HG02798 (cell line): ENCODE results near the gene TBR1.
A peak's percentile ranks its signal among the peaks of the same experiment; 100 is the strongest.

Experiments used
- ATAC-seq: cut with Tn5 transposase; IDR thresholded peaks from one replicate; pipeline ENCODE4 v1.9.1; 2021; ENCODE audit warnings: mild to moderate bottlenecking; ENCODE audit not compliant: unreplicated experiment, poor library complexity

The TBR1 gene

DNA sequence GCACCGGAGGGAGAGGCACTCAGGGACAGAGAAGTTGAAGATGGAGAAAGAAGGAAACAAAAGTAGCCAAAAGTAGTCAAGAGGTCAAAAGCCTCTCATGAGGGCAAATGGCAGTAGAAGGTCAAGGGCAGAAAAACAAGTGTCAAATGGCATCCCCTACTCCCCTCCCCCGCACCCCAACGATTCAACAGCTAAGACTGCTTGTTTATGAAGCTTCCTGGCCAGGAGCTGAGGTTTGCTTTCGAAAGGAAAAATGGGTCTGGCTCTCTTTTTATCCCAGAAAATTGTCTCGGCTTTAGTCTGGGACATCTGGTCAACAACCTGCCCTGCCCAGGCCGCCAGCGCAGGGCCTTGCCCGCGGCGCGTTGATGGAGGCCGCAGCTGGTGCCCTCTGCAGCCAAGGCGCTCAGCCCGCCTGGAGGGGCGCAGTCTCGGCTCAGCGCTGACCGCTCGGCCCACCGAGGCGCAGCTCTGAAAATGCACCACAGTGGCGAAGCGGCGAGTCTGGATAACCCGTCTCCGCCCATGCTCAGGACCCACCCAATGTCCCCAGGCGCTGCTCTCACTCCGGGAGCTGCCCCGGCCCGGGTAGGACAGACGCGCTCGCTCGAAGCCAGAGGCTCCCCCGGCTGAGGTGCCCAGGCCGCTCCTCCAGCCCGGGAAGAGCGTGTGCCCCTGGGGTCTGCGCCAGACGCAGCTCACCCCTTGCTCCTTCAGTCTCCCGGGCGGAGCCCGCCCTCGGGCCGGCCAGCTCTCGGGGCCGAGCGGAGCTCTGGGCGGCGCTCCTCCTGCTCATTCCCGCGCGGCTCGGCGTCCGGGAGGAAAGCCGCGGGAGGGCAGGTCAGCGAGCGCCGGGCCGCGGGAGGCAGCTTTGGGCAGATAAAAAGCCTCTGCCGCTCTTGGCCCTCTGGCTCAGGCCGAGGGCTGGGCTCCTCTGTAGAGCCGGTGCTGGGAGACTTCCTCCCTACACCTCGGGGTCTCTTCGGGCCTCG lies 1.8 kb upstream of the TBR1 start:
- peak; percentile 48 for ATAC-seq

DNA sequence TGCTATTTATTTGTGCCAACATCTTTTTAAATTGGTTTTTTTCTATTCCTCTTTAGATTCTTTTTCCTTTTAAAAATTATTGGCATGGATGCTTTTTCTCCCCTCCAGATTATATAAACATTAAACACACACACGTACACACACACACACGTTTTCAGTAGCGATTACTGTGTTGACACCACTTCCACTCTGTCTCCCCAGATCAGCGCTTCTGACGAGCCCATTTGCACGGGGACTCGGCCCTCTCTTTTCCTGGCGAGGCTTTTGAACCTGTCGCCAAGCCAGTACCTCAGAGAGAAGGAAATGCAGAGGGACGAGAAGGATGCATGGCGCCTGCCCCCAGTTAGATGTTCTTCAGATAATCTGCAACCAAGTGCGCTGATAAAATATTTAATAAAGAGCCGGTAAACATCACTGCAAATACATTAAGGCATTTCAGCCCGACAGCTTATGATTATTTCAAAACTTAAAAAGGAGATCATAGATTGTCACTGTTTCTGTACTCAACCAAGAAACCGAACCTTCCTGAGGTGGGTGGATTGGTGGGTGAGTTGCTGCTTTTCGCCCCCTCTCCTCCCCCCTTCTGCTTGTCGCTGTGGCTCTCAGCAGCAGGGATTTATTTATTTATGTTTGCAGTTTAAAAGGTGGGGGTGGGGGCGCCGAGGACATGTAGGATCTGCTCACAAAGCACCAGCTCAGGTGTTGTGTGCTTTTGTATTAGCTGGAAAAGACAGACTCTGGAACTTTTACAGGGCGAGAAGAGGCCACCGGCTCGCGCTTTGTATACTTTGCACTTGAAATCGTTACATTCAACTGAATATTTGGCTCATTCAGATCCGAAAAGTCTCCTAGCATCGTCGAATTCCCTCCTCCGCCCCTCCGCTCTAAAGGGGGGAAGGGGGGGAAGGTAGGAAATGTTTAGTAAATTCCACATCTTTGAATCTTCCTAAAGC lies 787 bp upstream of the TBR1 start:
- peak; percentile 21 for ATAC-seq

DNA sequence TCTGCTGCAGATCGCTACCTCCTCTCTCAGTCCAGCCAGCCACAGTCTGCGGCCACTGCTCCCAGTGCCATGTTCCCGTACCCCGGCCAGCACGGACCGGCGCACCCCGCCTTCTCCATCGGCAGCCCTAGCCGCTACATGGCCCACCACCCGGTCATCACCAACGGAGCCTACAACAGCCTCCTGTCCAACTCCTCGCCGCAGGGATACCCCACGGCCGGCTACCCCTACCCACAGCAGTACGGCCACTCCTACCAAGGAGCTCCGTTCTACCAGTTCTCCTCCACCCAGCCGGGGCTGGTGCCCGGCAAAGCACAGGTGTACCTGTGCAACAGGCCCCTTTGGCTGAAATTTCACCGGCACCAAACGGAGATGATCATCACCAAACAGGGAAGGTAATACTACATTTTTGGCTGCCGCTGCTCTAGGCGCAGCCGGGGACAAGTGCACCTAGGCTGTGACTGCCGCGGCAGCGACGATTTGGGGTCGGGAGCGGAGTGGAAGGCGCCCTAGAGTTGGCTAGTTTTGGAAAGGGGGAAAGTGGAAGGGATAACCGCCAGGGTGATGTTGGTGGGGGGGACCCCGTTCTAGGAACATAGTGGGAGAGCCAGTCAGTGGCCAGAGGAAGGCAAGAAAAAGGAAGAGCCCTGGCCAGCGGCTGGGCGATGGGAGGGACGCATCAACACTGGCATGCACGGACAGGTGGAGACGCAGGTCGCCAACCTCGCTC lies 776 bp downstream of the TBR1 start:
- ATAC-seq, result no peak

DNA sequence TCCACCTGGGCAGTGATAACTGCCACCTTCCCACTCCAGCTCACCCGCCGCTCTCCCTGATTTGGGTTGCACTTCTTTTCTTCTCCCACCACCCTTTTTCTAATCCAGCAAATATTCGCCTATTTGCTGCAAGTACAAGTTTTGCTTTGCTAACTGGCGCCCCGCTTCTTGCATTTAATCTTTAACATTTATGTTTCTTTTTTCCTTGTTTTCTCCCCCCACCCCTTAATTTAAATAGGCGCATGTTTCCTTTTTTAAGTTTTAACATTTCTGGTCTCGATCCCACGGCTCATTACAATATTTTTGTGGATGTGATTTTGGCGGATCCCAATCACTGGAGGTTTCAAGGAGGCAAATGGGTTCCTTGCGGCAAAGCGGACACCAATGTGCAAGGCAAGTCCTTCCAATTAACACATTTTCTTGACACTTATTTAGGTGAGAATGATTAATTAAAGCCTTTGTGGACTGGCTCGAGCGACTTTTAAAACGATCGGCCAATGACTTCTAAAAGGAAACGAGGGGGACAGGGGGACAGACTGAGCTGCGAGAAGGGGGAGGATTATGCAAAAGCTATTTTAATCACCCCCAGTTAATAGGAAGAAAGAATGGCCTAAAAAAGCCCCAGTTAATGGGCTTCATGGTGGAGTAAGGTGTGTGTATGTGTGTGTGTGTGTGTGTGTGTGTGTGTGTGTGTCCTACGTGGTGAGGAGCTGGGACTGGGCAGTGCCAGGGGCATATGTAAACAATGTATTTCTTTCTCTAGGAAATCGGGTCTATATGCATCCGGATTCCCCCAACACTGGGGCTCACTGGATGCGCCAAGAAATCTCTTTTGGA lies 1.6 kb downstream of the TBR1 start:
- ATAC-seq, result no peak

DNA sequence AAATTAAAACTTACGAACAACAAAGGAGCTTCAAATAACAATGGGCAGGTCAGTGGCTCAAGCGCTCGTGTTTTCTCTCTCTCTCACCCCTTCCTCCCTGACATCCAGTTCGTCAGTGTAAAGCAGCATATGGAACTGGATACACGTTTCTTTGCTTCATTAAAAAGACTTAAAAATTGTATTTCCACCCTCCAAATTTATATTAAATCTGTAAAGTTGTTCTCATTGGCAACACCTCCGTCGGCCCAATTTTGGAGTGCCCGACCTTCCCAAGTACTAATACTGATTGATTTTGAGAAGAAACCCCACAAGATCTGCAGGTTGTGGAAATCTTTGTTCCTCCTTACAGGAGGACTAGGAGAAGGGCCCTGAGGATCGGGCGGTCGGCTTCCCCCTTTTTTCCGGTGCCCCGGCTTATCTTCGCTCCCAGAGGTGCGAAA lies 2.2 kb downstream of the TBR1 start:
- ATAC-seq, result no peak

DNA sequence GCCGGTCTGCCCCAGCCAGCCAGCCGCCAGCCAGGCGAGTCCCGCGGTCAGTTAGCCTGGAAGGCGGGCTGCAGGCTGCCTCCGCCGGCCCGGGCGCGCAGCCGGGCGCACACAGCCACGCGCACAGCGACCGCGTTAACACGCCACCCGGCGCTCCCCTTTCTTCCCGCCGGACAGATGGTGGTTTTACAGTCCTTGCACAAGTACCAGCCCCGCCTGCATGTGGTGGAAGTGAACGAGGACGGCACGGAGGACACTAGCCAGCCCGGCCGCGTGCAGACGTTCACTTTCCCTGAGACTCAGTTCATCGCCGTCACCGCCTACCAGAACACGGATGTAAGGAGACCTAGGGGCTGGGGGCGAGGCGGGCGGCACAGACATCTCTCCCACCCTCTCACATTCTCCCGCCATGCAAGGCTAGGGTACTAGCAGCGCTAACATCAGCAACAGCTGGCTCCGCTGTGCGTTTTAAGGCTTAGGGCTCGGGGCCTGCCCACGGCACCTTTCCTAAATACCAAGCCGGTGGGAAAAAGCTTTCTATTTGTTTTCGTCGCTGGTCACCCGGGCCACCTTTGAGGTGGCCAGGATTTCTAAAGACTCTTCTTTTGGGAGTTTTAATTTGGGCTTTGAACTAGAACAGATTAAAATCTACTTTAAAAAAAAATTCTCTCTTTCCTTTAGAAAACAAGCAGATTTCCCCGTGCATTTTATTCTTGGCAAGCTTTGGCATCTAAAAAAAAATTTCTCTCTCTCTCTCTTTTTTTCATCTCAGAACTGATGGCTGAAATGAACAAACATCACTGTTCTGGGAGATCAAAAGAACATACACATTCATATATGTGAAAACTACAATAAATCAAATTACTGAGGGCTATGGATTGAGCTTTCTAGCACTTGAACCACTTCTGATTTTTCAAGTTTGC lies 2.9 kb downstream of the TBR1 start:
- ATAC-seq, result no peak

DNA sequence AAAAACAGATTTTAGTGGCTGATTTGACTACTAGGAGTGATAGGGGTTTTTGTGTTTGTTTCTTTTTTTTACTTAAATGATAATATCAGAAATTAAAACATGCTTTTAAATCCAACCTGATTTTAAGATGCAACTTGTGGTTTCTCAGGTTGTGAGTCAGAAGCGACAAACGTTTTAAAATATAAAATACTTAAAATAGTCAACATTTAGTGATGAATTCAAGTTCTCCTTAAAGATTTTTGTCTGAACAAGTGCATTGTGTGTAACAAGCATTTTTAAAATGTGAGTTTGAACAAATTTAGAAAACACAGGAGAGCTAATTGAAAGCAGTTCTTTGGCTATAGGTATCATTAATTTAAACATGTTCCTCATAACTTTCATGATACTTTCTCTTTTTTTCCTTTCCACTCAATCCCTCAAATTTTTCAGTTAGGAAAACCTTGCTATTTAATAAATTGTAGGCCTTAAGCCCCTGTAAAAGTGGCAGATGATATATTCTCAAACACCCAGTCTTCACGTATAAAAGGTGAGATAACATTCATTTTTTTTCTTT lies 3.6 kb downstream of the TBR1 start:
- no peak for ATAC-seq

DNA sequence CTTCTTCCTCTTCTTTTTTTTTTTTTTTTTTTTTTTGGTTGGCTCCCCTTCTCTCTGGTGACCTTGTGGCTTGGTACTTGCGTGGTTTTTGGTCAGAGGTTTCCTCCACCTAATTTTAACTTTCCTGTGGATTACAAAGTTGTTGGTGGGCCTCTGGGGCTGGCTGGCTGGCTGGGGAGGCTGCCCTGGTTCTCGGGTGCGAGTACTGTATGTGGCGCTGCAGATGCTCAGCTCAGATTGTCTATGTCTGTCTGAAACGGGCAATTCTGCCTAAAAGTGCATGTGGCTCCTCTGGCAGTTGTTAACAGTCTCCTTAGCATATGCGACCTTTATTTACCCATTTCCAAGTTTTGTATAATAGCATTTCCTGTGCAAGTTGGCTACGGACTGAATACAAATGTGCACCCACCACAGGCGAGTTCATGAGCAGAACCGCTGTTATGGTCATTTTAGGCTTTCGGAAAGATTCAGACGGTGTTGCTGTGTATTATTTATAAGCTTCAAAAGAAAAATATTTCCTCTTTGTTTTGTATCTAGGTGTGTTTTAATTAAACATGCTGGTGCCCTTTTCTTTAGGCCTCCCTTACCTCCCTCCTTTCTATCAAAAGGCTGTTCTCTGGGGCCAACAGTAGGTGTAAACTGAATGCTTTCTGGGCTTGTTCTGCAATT lies 4.4 kb downstream of the TBR1 start:
- ATAC-seq, result no peak

DNA sequence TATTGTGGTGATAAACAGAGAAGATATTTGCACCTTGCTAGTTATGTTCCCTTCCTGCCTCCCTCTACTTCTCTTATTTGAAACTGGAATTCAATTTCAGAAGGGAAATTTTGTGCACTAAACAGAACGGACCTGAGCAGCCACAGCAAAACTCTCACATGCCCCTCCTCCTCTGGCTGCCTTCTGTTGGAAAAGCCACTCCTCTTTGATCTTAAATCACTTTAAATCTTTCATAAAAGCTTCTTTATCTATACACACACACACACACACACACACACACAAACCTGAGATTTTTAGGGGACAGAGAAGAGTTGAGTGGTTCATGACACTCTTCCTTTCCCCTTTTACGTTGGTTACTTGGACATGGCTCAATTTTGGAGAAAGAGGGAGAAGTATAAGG lies 5.6 kb downstream of the TBR1 start:
- ATAC-seq, result no peak

DNA sequence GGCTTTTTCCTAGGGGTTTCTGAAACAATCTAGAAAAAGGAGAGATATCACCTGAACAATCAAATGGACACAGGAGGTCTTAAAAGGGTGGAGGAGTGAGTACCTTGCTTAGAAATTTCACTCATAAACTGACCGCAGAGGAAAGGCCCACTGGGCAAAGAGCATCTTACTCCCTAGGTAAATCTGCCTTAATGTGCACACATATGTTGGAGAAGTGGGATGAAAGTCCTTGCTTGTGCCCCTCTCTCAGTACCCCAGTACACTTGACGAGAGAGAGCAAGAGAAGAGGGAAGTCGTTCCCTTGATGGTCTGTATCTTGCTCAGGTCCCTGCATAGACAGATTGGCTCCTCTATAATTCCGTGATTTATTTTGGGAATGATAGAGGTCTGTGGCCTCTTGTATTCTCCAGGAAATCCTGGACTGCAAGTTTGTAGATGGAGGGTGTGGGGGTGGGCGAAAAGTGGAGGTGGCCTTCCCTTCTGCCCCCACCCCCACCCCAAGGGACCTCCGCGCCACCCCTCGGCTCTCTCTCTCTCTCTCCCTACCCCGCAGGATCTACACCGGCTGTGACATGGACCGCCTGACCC lies 6.8 kb downstream of the TBR1 start:
- ATAC-seq, result no peak

DNA sequence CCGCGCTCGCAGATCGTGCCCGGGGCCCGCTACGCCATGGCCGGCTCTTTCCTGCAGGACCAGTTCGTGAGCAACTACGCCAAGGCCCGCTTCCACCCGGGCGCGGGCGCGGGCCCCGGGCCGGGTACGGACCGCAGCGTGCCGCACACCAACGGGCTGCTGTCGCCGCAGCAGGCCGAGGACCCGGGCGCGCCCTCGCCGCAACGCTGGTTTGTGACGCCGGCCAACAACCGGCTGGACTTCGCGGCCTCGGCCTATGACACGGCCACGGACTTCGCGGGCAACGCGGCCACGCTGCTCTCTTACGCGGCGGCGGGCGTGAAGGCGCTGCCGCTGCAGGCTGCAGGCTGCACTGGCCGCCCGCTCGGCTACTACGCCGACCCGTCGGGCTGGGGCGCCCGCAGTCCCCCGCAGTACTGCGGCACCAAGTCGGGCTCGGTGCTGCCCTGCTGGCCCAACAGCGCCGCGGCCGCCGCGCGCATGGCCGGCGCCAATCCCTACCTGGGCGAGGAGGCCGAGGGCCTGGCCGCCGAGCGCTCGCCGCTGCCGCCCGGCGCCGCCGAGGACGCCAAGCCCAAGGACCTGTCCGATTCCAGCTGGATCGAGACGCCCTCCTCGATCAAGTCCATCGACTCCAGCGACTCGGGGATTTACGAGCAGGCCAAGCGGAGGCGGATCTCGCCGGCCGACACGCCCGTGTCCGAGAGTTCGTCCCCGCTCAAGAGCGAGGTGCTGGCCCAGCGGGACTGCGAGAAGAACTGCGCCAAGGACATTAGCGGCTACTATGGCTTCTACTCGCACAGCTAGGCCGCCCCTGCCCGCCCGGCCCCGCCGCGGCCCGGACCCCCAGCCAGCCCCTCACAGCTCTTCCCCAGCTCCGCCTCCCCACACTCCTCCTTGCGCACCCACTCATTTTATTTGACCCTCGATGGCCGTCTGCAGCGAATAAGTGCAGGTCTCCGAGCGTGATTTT lies 7.6 kb downstream of the TBR1 start:
- ATAC-seq, result no peak

DNA sequence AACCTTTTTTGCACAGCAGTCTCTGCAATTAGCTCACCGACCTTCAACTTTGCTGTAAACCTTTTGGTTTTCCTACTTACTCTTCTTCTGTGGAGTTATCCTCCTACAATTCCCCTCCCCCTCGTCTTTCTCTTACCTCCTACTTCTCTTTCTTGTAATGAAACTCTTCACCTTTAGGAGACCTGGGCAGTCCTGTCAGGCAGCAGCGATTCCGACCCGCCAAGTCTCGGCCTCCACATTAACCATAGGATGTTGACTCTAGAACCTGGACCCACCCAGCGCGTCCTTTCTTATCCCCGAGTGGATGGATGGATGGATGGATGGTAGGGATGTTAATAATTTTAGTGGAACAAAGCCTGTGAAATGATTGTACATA lies 8.3 kb downstream of the TBR1 start:
- no peak for ATAC-seq

DNA sequence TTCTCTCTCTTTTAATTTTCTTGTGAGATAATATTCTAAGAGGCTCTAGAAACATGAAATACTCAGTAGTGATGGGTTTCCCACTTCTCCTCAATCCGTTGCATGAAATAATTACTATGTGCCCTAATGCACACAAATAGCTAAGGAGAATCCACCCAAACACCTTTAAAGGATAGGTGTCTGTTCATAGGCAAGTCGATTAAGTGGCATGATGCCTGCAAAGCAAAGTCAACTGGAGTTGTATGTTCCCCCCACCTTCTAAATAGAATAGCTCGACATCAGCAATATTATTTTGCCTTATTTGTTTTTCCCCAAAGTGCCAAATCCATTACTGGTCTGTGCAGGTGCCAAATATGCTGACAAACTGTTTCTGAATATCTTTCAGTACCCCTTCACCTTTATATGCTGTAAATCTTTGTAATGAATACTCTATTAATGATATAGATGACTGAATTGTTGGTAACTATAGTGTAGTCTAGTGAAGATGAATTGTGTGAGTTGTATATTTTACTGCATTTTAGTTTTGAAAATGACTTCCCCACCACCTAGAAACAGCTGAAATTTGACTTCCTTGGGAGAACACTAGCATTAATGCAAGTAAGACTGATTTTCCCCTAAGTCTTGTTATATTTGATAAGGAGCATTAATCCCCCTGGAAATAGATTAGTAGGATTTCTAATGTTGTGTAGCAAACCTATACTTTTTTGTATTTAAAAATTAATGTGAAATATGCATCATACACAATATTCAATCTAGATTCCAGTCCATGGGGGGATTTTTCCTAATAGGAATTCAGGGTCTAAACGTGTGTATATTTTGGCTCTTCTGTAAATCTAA lies 9.0 kb downstream of the TBR1 start:
- ATAC-seq, result no peak

DNA sequence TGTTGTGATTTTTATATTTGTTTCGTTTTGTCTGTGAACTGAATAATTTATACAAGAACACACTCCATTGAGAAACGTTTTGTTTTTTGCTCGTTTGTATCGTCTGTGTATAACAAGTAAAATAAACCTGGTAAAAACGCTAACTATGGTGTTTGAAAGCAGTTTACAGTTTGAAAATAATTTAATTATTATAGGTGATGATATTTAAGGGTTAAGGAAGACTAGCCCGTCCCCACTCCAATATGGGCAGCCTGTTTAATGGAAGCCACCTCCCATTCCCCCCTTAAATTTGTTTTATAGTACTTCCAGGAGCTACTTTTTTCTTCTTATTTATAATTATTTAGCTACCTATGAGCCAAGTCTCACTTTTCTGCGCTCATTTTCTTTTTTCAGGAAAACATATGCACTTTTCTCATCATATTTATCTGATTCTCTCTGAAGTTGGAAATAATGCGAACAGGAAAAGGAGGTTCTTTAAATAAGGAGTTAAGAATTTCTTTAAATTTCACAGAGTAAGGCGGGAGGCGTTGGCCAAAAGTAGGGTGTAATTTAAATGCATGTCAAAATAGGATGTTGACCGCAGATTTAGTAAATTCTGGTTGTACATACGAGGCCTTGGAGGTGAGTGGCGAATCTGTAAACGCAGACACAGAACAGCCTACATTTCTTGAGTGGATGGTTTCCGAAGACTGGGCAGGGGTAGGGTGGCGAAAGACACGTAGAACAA lies 9.8 kb downstream of the TBR1 start:
- no peak for ATAC-seq

DNA sequence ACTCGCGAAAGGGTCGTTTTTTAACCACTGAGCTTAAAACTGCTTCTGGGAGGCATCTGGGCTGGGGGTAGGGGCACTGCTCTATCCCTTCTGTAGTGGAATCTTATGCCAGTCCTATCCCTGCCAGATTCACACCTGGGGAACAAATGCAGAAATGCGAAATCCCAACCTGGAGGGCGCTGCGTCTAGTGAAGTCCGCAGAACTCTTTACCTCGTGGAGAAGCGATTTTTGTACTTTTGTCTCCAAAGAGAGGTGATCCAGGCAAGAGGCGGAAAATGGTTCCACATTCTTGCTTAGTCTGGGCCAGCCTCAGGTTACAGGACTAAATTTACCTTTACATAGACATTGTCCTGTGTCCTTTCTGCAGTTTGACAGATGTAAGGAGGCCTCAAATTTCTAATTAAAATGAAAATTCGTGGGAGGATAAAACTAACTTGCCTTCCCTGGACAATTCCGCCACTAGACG lies 10.4 kb downstream of the TBR1 start:
- ATAC-seq, result no peak
